PC-9 (cell line): ENCODE measurements around the gene ACTRT2.

Source experiments
- CTCF ChIP-seq: fragments of 200-600 bp; sonication (generic); conservative IDR thresholded peaks from 2 replicates; pipeline ENCODE4 v1.6.1; 2017; ENCODE audit warnings: mixed run types, antibody characterized with exemption, mild to moderate bottlenecking, moderate library complexity
- EZH2 ChIP-seq: fragments of 200-600 bp; sonication (generic); IDR thresholded peaks from 2 replicates; pipeline ENCODE4 v1.8.0; 2017; ENCODE audit warnings: antibody characterized with exemption, low read depth

GRCh38 chr1:2991753-2992495, 29.3 kb upstream of the ACTRT2 start:
- TF ChIP-seq CTCF (no peak), EZH2 (no peak)
